Measurements from ENCODE around the gene NGEF.
"Not testable (repeated sequence)": the region's sequence is repeated elsewhere in the genome, so short reads cannot be mapped to it uniquely, and the experiment has no call there.

The NGEF gene

DNA sequence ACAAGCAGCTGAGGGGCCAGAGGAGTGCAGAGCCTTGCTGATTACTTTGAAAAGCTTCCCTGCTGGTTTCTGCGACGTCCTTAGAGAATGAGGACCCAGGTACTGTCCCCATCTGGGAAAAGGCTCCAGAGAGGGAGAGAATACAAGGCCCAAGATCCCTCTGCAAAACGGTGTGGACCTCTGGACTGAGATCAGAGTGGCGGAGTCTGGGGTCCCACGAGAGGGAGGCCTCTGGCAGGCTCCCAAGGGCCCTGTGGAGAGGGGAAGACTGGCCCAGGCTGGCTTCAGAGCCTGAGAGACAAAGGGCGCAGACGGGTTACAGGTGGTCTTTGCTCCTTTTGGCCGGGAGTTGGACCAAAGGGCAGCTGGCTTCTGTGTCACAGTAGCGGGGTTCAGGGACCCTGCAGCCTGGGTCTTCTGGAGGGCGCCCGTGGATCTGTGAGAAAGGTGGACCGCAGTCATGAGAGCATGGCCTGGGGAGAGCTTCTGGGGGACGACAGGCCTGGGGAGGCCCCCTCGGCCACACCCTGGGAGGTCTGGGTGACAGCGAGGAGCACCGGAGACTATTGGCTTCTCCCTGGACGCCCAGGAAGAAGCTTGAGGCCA lies 142.2 kb downstream of the NGEF start:
- no peak for DNase-seq (ENCODE audit: low spot score)

DNA sequence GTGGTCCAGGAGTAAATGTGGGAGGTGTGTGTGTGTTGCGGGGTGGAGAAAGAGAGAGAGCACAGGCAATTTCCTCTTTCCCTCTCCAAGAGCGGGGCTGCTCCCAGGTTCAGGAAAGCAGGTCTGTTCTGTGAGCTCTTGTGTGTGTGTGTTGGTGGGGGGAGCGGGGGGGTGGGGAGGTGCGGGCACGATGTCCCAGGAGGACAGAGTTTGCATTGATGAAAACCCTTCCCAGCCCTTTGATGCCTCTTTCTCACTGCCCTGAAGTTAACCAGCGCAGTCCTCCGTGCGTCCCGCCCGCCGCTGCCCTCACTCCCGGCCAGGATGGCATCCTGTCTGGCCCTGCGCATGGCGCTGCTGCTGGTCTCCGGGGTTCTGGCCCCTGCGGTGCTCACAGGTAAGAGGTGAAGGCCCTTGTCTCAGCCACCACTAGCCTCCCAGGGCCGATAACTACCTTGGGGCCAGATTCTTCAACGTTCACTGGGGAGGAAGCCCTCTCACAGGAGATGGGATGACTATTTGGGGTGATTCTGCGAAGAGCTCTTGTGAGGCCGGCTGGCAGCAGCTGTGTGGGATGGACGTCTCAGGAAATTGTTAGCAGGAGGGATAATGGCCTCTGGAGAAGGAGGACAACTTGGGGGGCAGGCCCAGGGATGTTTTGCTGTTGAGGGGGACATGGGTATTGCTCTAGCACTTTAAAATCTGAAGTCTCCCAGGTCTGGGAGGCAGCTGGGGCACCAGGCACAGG lies 142.9 kb downstream of the NGEF start, which contains the start of gene SNORC:
Gene SNORC (plus strand): TSS at position 247 of the 748 bp plus-strand sequence. CDS start 78 bp downstream, at position 325.
- DNase-seq (ENCODE audit: low spot score): no peak

DNA sequence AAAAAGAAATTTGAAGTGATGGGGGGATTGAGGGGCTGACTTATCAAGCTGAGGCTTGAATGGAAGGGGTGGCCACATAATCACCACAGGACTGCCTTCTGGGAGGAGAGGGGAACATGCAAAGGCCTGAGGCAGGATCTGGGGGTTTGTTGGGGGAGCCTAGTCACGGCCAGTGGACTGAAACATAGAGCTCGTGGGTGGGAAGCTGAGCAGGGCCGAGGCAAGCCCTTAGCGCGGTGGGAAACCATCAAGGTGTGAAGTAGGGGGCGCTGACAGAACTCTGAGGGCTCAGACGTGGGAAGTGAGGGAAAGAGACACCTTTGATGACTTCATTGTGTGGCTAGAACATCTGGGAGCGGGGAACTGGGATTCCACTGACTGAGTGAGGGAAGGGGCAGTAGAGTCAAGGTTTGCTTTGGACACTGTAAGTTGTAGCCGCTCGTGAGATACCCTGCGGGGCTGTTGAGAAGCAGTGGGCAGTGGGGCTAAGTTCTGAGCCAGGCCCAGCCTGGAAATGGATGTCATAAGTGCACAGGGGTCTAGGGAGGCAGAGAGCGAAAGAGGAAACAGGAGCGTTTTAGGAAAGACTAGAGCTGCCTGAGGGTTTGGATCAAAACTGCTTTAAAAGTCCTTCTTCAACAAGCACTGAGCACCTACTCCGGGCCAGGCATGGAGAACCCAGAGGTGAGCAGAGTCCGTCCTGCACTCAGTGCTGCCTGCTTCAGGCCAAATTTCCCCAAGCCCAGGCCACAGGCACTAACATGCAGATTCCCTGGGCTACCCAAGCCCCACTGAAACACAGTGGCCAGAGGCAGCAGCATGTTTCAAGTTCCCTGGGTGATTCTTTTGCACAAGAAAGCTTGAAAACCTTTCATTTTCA lies 143.7 kb downstream of the NGEF start:
- no peak for DNase-seq (ENCODE audit: low spot score)

GRCh38 chr2:232866104-232866503 lies 147.0 kb downstream of the NGEF start:
- DNase-seq (ENCODE audit: low spot score): no peak

- DNase-seq (ENCODE audit: low spot score): no peak
These were observed 147.9 kb downstream of the NGEF start for GRCh38 chr2:232865165-232865564.

DNA sequence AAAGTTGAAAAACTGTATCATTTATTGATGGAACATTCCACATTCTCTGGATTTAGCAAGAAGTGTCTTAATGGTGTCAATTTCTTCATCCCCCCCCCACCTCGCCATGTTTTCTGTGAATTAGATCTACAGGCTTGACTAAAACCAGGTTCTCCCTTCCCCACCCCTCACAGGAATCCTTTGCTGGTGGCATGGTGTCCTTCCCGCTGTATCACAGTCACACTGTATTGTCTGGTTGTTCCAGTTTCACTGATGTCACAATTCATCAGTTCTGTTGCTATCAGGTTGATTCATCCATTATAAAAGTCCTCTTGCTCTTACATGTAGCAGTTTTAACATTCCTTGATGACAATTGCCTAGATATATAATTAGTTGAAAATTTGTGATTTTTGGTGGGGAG lies 149.1 kb downstream of the NGEF start:
- no peak for DNase-seq (ENCODE audit: low spot score)

GRCh38 chr2:232861353-232861752 lies 151.7 kb downstream of the NGEF start:
- DNase-seq (ENCODE audit: low spot score): no peak

GRCh38 chr2:232860593-232861241 lies 152.3 kb downstream of the NGEF start:
- DNase-seq (ENCODE audit: low spot score): no peak

- no peak for DNase-seq (ENCODE audit: low spot score)
These were observed 153.6 kb downstream of the NGEF start for GRCh38 chr2:232859385-232859916.

DNA sequence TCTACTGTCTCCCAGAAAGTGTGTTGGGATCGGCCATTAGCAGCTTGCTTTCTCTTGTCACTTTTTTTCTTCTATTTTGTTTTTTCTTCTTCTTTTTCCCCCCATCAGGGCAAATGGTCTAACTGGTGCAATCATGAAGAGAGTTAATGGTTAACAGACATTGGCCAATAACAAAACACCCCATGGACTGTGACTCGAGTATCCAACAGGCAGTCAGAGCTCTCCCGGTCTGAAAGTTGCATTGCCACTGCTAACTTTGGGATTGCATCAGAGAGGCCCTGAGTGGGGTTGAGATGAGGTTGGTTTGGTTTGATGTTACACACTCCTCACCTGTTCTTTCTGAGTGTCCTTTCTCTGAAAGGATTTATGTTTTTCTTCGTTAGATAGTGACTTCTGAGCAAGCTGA lies 155.9 kb downstream of the NGEF start:
- DNase-seq (ENCODE audit: low spot score): no peak

- DNase-seq (ENCODE audit: low spot score): no peak
These were observed 159.0 kb downstream of the NGEF start for GRCh38 chr2:232854082-232854481.

GRCh38 chr2:232852676-232853075 lies 160.4 kb downstream of the NGEF start:
- no peak for DNase-seq (ENCODE audit: low spot score)

- DNase-seq (ENCODE audit: low spot score): not testable (repeated sequence)
These were observed 161.0 kb downstream of the NGEF start for GRCh38 chr2:232852081-232852480.

DNA sequence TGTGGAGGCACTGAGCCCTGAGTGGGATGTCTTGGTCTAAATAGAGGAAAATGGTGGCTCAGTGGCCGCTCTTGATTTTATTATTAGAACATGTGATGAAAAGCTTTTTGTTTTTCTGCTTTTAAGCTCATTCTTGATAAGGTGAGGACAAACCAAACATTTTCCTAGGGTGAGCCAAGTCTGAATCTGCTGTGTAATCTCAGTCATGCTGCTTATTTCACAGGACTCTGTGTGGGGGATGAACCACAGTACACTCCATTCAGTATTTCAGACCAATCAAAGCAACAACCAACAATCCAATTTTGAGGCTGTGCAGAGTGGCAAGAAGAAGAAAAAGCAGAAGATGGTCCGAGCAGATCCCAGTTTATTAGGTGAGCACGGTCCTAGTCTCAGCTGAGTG lies 163.0 kb downstream of the NGEF start:
- DNase-seq (ENCODE audit: low spot score): no peak

- DNase-seq (ENCODE audit: low spot score): no peak
These were observed 167.0 kb downstream of the NGEF start for GRCh38 chr2:232846055-232846454.

DNA sequence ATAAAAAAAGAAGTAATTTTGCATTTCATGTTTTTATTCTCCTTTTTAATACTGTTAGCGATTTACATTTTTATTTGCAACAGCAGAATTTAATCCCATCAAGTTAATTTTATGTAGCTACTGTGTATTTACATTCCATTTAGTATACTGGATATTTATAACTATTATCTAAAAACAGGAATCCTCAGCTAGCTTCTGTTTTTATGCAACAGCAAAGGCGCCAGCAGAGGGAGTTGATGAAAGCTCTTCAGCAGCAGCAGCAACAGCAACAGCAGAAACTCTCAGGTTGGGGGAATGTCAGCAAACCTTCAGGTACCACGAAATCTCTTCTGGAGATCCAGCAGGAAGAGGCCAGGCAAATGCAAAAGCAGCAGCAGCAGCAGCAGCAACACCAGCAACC lies 169.2 kb downstream of the NGEF start:
- DNase-seq (ENCODE audit: low spot score): no peak

DNA sequence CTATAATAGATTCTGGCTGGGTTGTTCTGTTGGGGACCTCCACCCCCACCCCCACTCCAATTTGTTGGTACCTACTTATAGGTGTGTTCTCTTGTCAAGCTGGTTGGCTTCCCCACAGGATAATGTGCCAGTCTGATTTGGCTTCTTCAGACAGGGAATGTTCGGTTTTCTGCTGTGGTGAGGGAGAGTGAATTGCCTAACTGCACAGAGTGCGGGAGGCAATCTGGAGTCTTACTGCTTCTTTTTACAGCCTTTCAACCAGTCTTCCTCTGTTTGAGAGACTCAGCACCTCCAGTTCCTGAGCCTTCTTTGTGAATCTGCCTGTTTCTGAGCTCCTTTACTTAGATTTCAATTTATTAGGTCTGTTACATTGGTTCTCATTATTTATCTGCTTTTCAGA lies 170.4 kb downstream of the NGEF start:
- DNase-seq (ENCODE audit: low spot score): no peak

- DNase-seq (ENCODE audit: low spot score): no peak
These were observed 173.5 kb downstream of the NGEF start for GRCh38 chr2:232839411-232840079.

DNA sequence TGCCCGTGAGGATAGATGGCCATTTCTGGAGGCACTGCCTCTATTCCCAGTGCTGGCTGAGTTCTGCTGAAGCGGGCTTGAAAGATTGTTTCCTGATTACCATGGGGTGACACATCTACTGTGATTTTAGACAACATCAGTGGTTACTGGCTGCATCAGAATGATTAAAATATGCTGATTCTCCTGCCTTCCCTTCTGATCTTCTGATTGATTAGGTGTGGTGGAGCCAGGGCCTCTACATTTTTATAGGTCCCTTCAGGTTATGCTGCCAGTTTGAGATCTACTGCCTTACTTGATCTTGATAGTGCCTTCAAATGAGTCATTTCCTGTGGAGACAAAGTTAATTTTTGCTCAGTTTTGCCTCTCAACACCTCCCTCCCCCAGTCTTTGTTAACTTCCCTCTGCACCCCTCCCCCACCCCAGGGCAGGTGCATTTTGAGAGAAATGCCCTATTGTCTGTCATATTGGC lies 174.6 kb downstream of the NGEF start:
- DNase-seq (ENCODE audit: low spot score): no peak

DNA sequence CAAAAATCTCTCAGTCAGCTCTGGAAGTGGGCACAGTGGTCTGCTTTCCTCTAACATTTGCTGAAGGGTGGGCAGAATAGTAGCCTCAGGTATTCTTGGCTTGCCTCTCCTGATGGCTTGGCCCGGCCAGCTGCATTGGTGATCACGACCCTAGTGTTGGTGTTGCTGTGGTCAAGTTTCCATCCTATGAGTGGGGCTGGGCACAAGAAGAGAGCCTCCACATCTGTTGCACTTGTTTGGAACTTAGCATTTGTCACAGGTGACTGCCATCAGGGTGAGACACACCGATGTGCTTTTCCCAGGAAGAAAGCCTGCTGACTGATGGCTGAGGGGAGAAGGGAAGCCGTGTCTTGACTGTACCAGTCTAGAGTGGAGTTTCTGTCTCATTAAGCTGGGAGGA lies 176.1 kb downstream of the NGEF start:
- no peak for DNase-seq (ENCODE audit: low spot score)

DNA sequence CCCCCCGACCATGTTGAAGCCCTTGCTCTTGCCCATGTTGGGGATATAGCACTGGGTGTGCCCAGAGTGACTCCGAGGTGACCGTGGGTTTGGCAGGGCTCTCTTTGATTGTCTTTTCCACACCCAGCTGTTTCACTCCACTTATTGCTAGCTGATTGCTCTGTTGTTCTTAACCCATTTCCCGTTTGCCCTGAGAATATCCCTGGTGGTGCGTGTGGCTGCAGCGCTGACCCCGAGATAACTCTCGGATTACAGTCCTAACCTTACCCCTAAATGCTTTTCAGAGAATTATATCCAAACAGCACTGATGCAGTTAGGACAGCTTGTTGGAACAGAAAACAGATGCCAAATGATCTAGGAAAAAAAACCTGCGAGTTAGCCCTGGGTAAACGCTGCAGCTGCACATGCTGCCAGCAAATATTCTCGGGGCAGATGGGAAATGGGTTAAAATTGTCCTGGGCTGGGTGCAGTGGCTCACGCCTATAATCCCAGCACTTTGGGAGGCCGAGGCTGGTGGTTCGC lies 177.3 kb downstream of the NGEF start:
- DNase-seq (ENCODE audit: low spot score): no peak
